Measurements from ENCODE around the gene TMEM161A.
"Not testable (repeated sequence)": the region's sequence is repeated elsewhere in the genome, so short reads cannot be mapped to it uniquely, and the experiment has no call there.

TMEM161A gene

GRCh38 chr19:19155495-19156219, 17.4 kb upstream of the TMEM161A start:
- no peak for DNase-seq (ENCODE audit: low read depth)

- DNase-seq (ENCODE audit: low read depth) = no peak
Observed at GRCh38 chr19:19154768-19155494, 16.7 kb upstream of the TMEM161A start.

- DNase-seq (ENCODE audit: low read depth) = no peak
Observed at GRCh38 chr19:19152668-19153384, 14.5 kb upstream of the TMEM161A start.

GRCh38 chr19:19151418-19151817, 13.1 kb upstream of the TMEM161A start:
- no peak for DNase-seq (ENCODE audit: low read depth)

GRCh38 chr19:19149435-19149834, 11.2 kb upstream of the TMEM161A start:
- DNase-seq (ENCODE audit: low read depth) = no peak

GRCh38 chr19:19148504-19148903, 10.2 kb upstream of the TMEM161A start:
- DNase-seq (ENCODE audit: low read depth) = not testable (repeated sequence)

GRCh38 chr19:19147344-19147743, 9.1 kb upstream of the TMEM161A start:
- DNase-seq (ENCODE audit: low read depth) = no peak

GRCh38 chr19:19146865-19147264, 8.6 kb upstream of the TMEM161A start:
- no peak for DNase-seq (ENCODE audit: low read depth)

- DNase-seq (ENCODE audit: low read depth) = peak; percentile 82
Observed at GRCh38 chr19:19145684-19146608, 7.7 kb upstream of the TMEM161A start.

- DNase-seq (ENCODE audit: low read depth) = no peak
Observed at GRCh38 chr19:19145281-19145680, 7.0 kb upstream of the TMEM161A start.

- DNase-seq (ENCODE audit: low read depth) = no peak
Observed at GRCh38 chr19:19142347-19142746, 4.1 kb upstream of the TMEM161A start.

- no peak for DNase-seq (ENCODE audit: low read depth)
Observed at GRCh38 chr19:19140476-19140875, 2.2 kb upstream of the TMEM161A start.

GRCh38 chr19:19139876-19140229, 1.6 kb upstream of the TMEM161A start:
- DNase-seq (ENCODE audit: low read depth) = no peak

GRCh38 chr19:19137556-19138108, 646 bp downstream of the TMEM161A start:
- DNase-seq (ENCODE audit: low read depth) = no peak

GRCh38 chr19:19135713-19136112, 2.6 kb downstream of the TMEM161A start:
- DNase-seq (ENCODE audit: low read depth) = not testable (repeated sequence)

GRCh38 chr19:19134687-19135158, 3.6 kb downstream of the TMEM161A start:
- DNase-seq (ENCODE audit: low read depth) = no peak

- DNase-seq (ENCODE audit: low read depth) = no peak
Observed at GRCh38 chr19:19133985-19134384, 4.3 kb downstream of the TMEM161A start.

GRCh38 chr19:19132912-19133311, 5.4 kb downstream of the TMEM161A start:
- DNase-seq (ENCODE audit: low read depth) = no peak

- no peak for DNase-seq (ENCODE audit: low read depth)
Observed at GRCh38 chr19:19131989-19132388, 6.3 kb downstream of the TMEM161A start.

GRCh38 chr19:19126102-19126501, 12.2 kb downstream of the TMEM161A start:
- no peak for DNase-seq (ENCODE audit: low read depth)

- no peak for DNase-seq (ENCODE audit: low read depth)
Observed at GRCh38 chr19:19123386-19123785, 14.9 kb downstream of the TMEM161A start.

Measured in stimulated activated CD8-positive, alpha-beta memory T cell treated with anti-CD3 and anti-CD28 coated beads, Interleukin-15, amount 100 ng/mL, for 1 hour (primary cell).